IPS-NIHi7 (cell line): ENCODE results near the gene SIGLEC12.
A peak's percentile ranks its signal among the peaks of the same experiment; 100 is the strongest.

Source experiments
- DNase-seq: peaks from one replicate; pipeline ENCODE4 v3.0.0; 2012; ENCODE audit warnings: mixed read lengths; ENCODE audit errors: extremely low spot score

Gene SIGLEC12

GRCh38 chr19:51501594-51502263, at the start of gene SIGLEC12:
TSS of gene SIGLEC12 (minus strand) at chr19:51501800. CDS start at chr19:51501733, 67 bp downstream.
- DNase-seq = no peak

DNA sequence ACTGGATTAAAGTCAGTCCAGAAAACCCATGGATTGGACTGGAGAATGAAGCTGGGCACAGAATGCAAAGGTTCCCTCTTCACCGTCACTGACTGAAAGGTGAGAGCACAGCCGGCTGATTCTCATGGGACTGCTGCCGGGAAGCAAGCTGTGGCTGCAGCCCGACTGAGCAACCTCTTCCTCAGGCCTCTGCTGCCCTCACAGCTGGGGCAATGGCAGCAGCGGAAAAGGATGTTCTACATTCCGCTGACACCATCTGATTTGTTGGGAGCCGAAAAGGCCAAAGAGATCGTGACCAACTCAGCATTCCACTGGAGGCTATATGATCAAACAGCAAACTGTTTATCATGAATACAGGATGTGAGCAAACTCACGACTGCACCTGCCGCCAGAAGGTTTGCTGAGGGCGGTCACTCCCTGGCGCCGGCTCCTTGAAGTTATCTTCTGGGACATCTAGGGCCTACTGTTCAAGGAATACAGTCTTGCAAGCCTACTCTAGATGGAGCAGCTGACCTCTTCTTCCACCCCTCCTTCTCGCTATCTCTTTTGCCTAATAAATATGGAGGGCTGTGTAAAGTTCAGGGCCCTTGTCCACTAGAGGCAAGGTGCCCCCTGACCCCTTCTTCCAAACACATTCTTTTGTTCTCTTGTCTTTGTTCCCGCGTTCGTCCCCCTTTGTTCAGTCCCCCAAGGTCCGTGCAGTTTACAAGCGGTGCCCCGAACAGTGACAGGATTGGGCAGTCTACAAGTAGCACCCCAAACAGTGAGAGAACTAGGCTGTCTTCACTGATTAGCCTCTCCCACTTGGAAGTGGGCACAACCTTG, 49.5 kb upstream of the SIGLEC12 start:
- DNase-seq = no peak

DNA sequence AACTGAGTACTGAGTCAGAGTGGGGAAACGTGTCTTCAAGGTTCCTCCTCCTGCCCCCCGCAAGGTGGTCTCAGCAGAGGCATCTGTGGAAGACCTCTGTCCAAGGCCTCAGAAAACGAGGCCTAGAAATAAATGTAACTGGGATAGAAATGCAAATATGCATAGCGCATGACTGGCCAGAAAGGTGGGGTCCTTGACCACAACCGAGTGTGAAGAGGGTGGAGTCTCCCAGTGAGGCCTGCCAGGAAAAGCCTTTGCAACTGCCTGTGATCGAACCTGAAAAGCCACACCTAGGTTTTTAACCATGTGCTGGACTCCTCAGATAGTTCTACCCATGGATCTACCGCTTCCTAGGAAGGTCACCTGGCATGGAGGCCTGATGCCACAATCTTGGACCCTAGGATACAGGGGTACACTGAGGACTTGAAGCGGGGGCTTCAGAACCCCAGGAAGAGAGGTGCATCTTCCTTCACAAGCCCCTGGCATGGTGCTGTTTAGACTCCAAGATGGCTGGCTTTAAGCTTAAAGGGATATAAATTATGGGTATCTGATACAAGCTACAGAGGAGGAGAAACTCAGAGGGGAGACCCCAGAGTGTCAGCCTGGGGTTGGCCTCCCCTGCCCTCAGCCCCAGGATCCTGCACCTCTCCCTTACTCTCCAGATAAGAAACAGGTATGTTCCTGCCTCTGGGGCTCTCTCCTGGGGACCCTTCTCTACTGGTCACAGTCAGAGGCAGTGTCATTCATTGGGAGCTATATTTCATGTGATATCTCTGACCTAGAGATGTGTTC, 48.1 kb upstream of the SIGLEC12 start:
- DNase-seq = no peak

- DNase-seq = no peak
Observed at GRCh38 chr19:51548891-51549305, 47.3 kb upstream of the SIGLEC12 start.

DNA sequence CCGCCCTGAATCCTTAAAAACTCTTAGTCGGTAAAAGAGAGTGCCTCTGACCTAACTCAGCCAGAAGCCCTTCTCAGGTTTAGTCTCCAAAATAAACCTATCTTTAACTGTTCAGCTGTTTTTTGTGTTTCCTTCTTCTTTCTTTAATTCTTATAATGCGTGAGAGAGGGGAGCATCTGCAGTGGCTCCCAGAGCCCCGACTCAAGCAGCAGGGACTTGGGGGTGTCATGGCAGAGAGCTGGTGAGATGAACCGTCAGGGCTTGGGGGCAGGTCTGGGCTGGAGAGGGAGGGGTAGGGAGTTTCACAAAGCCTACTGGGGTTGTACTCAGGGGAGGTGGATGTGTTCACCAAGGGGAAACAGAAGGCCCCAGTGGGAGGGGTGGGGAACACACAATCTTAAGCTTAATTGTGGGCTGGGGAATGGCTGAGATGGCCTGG, 46.6 kb upstream of the SIGLEC12 start:
- no peak for DNase-seq

DNA sequence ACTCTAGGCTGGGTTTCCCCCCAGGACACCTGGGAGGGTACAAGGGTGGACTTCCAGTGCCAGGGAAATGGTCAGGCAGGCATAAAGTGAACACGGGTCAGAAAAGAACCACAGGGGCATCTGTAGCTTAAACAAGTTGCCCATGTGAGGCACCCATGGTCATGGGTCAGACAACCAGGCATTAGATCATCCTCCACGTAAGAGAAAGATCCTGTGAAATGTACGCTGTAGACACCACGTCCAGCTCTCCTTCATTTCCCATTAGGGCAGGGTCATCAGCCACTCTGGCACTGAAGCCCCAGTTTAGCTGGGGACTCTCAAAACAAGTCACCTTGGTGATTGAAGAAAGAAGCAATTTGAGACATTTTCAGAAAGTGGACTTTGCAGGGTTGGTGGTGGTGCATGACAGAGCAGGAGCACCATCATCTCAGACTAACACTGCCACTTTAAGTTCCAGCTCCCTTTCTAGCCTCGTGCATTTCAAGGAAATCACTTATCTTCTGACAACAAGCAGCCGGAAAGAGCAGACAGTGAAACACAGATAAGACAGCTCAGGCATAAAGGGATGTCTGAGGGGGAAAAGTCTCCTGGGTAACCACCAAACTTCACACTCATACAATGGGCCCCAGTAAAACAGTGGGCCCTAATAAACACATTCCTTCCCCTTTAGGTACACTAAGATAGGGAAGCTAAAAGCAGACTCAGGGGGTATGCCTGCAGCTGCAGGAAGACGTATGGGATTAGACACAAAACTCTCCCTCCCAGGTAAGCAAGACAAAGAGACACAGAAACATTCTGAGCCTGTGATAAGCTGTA, 46.0 kb upstream of the SIGLEC12 start:
- no peak for DNase-seq

DNA sequence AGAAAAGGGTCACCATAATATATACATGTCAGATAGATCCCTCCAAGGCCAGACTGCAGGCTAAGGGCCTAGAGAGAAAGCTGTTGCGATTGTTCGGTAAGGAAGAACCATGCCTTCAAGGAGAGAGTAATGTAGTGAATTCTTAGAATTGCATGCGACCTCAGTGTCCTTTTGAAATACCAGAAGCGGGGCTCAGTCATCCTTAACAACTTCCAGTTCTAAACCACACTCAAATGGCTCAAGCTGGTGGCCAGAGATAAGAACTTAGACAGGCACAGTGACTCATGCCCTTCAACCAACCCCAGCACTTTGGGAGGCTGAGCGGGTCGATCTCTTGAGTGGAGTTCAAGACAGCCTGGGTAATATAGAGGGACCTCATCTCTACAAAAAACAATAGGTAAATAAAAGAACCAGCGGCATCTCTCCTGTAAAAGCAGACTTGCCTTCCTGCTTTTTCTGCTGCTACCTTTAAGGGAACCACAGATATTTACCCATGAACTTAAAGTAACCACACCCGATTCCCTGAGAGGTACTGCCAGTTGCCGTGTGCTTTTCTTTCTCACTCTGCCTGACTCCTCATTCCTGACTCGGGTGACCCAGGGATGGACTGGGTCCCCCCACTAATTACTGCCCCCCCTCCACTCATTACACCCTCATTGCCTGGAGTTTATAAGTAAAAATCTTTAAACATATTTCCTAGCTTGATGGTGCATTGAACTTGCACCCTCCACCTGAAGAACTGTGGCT, 45.2 kb upstream of the SIGLEC12 start:
- DNase-seq = no peak

DNA sequence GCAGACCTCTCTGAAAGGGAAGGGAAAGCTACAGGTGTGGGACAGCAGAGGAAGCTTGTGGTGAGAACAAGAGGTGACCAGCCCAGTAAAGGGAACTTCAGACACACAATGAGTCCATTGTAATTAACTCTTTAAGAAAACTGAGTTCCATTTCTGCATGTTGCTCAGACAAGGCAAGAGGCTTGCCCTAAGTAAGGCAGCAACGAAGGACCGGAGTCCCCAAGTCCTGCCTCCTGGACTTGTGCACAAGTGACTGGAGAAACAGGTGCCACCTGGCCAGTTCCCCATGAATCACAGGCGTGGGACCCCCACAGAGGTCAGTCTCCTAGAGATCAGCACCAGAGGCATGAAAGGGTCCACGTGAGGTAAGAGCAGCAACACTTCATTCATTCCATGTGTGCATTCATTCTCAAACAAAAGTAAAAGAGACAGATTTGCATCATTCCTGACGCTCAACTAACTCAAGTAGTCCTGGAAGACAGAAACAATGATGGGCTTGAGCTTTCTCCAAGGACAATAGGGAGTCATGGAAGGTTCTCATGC, 44.6 kb upstream of the SIGLEC12 start:
- DNase-seq = no peak

- DNase-seq = no peak
Observed at GRCh38 chr19:51544038-51544437, 42.4 kb upstream of the SIGLEC12 start.

DNA sequence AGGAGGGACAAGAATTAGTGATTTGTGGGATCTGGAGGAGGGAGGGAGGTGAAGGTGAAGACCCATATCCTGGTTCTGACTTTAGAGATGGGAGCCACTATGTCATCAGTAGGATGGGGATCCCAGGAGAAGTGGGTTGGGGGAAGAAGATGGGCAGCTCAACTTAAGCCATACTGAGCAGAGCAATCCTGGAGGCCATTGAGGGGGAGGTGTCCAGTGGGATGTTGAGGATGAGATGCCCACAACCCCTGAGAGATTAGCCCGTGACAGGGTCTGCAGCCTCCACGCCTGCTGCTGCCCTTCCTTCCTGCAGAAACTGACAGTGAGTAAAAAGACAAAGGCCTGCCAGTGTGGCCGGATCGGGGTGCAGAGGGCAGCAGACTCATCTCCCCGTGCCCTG, 41.1 kb upstream of the SIGLEC12 start:
- DNase-seq = no peak

GRCh38 chr19:51541458-51542357, 40.1 kb upstream of the SIGLEC12 start:
- no peak for DNase-seq

DNA sequence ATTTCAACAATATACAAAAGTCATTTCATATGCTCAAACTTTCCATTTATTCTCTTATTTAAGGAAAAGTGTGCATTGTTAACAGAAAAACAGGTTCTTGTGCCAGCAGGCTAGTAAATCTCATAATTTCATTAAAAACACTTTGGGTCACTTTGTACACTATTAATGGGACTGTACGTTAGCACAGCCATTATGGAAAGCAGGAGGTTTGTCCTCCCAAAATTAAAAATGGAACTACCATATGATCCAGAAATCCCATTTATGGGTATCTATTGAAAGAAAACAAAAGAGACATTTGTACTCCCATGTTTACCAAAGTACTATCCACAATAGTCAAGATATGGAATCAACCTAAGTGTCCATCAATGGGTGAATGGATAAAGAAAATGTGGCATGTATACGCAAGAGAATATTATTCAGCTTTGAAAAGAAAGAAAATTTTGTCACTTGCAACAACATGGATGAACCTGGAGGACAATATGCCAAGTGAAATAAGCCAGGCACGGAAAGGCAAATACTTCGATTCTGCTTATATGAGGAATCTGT, 38.3 kb upstream of the SIGLEC12 start:
- DNase-seq = no peak

DNA sequence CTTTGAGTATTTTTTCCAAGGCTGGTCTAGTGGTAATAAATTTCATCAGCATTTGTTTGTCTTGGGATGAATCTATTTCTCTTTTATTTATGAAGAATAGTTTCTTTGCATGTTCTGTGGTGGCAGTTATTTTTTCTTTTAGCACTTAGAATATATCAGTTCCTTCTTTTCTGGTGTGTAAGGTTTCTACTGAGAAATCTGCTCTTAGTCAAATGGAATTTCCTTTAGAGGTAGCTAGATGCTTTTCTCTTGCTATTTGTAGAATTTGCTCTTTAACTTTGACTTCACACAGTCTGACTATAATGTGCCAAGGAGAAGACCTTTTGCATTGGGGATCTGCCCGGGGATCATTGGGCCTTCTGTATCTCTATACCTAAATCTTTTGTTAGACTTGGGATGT, 33.9 kb upstream of the SIGLEC12 start:
- DNase-seq = no peak

DNA sequence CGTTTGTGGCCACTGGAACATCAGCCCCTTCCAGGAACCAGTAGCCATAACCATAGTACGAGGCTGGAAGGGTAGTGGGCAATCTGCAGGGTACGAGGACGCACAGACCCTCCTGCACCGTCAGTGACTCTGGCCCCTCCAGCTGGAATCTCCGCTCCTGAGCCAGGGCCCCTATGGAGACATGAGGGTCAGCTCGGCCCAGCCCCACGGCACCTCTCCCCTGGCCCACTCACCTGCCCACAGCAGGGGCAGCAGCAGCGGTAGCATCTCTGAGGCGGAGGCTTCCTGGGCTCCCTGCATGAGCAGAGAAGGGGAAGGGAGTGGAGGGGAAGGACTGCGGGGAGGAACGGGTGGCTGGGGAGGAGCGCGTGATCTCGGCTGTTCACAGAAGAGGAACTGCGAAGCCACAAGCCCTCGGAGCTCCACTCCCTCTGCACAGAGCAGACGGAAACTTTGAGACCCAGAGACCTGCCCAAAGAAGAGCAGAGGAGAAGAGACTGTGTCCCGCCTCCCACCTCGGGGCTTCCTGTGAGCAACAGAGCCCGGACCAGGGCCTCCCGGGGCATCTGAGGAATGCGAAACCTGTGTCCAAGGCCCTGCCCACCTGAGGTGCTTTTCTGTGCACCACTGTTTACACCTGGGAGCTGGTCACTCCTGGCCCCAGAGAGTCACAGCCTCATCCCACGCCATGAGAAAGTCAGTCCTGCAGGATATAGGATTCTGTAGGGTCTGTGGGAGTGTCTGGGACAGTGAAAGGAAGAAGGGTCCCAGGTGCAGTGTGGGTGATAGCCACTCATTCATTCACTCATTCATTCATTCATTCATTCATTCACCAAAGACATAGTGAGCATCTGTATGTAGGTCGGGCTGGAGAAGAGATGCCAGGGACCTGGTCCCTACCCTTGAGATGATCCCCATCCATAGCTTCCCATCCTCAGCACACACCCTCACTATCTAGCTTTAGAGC, 30.0 kb upstream of the SIGLEC12 start, which contains the start of gene SIGLEC6:
Gene SIGLEC6 (minus strand): TSS at position 322 of the 967 bp plus-strand sequence. CDS start 22 bp downstream, at position 300.
- peak; percentile 25 for DNase-seq

GRCh38 chr19:51530616-51531015, 29.0 kb upstream of the SIGLEC12 start:
- DNase-seq = no peak

- DNase-seq = no peak
Observed at GRCh38 chr19:51529301-51529700, 27.7 kb upstream of the SIGLEC12 start.

- DNase-seq = no peak
Observed at GRCh38 chr19:51525651-51526050, 24.1 kb upstream of the SIGLEC12 start.
